Right atrium auricular region (tissue), 2 donors: ENCODE measurements around the gene BEGAIN. TPM values are rescaled to one million over a fixed set of nuclear protein-coding genes. Genes with fewer than 3 reads are reported as not detected.
A peak's percentile ranks its signal among the peaks of the same experiment; 100 is the strongest.

Experiments
- DNase-seq: peaks from one replicate; pipeline ENCODE4 v3.0.0-alpha.2; 2019; ENCODE audit warnings: low spot score
- H3K27ac ChIP-seq, 2 donors: fragments of 200-600 bp; sonication (generic); 1 replicate in 1 of 2; 2 replicates in 1 of 2; pipeline ENCODE4 v1.5.1; 2016 to 2019
- H3K27me3 ChIP-seq, 2 donors: fragments of 200-600 bp; sonication (generic); one replicate each; pipeline versions ENCODE4 v1.5.1 to v1.6.0; 2017 to 2019
- H3K36me3 ChIP-seq: fragments of 200-600 bp; sonication (generic); one replicate; pipeline ENCODE4 v1.5.1; 2016
- H3K4me1 ChIP-seq, 2 donors: fragments of 200-600 bp; sonication (generic); one replicate each; pipeline versions ENCODE4 v1.5.1 to v1.6.0; 2017 to 2019
- H3K4me3 ChIP-seq, 2 donors: fragments of 200-600 bp; sonication (generic); 1 replicate in 1 of 2; 2 replicates in 1 of 2; pipeline ENCODE4 v1.5.1; 2017 to 2019; ENCODE audit warnings: mild to moderate bottlenecking in 1 of 2, moderate library complexity in 1 of 2
- H3K9me3 ChIP-seq, 2 donors: fragments of 200-600 bp; sonication (generic); one replicate each; pipeline ENCODE4 v1.5.1; 2019
- total RNA-seq, 2 donors: library from RNA; depleted of rRNA; stranded (reverse); fragments of >200 nt; gene quantifications; one replicate each; pipeline ENCODE4 v1.1.0, GENCODE V29; 2016
- TF ChIP-seq, protein P1 (sequence below), 2 donors: fragments of 200-600 bp; sonication (generic); IDR thresholded peaks; one replicate each; pipeline ENCODE4 v1.5.1; 2019; ENCODE audit warnings: antibody characterized with exemption in 2 of 2

Gene BEGAIN
- total RNA-seq, 2 donors from 2014 or later = 0.93 to 5.7 TPM

GRCh38 chr14:100586153-100586402 is 1.1 kb downstream of the BEGAIN start:
- Histone ChIP-seq H3K9me3 (no peaks in the 10 kb centered on the region), H3K4me3 (peak overlapping the region in 1 of 2 donors; percentile 49), H3K27me3 (no peaks in the 10 kb centered on the region), H3K4me1 (peaks cover 0 to 17% of the 10 kb centered on the region in 2 donors), H3K36me3 (no peaks in the 10 kb centered on the region), H3K27ac (no peak overlapping the region)
- TF ChIP-seq, protein P1, sequence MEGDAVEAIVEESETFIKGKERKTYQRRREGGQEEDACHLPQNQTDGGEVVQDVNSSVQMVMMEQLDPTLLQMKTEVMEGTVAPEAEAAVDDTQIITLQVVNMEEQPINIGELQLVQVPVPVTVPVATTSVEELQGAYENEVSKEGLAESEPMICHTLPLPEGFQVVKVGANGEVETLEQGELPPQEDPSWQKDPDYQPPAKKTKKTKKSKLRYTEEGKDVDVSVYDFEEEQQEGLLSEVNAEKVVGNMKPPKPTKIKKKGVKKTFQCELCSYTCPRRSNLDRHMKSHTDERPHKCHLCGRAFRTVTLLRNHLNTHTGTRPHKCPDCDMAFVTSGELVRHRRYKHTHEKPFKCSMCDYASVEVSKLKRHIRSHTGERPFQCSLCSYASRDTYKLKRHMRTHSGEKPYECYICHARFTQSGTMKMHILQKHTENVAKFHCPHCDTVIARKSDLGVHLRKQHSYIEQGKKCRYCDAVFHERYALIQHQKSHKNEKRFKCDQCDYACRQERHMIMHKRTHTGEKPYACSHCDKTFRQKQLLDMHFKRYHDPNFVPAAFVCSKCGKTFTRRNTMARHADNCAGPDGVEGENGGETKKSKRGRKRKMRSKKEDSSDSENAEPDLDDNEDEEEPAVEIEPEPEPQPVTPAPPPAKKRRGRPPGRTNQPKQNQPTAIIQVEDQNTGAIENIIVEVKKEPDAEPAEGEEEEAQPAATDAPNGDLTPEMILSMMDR (IDR thresholded peaks at IDR 0.05) = no peak
- DNase-seq = no peak

GRCh38 chr14:100585448-100586152 is 1.6 kb downstream of the BEGAIN start:
- TF ChIP-seq, protein P1 (IDR thresholded peaks at IDR 0.05) = no peak
- Histone ChIP-seq H3K36me3 (no peaks in the 10 kb centered on the region), H3K27ac (no peak overlapping the region), H3K4me1 (peaks cover 0 to 17% of the 10 kb centered on the region in 2 donors), H3K4me3 (no peak overlapping the region), H3K9me3 (no peaks in the 10 kb centered on the region), H3K27me3 (no peaks in the 10 kb centered on the region)
- DNase-seq = no peak

- peaks cover 0 to 17% of the 10 kb centered on the region in 2 donors for H3K4me1 ChIP-seq
- no peaks in the 10 kb centered on the region for H3K9me3 ChIP-seq
- H3K36me3 ChIP-seq = no peaks in the 10 kb centered on the region
- no peak overlapping the region for H3K4me3 ChIP-seq
- no peaks in the 10 kb centered on the region for H3K27me3 ChIP-seq
- TF ChIP-seq, protein P1 (IDR thresholded peaks at IDR 0.05) = no peak
- DNase-seq = no peak
- H3K27ac ChIP-seq = no peak overlapping the region
Measured at GRCh38 chr14:100584056-100585031, 2.9 kb downstream of the BEGAIN start.

DNA sequence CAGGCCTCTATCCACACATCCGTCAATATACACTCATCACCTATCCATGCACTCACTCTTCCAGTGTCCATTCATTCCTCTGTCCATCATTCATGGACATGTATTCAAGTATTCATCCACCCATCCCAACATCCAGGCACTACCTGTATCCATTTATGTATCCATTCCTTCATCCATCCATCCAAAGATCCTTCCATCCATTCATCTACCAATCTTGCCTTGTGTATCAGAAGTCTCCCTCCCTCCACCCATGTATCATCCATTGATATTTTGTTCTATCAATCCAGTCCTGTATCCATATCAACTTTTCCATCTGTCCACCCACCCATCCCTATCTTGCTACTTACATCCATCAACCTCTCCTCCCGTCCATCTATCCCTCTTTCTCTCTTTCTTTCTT is 4.0 kb downstream of the BEGAIN start:
- no peak for DNase-seq
- TF ChIP-seq, protein P1 (IDR thresholded peaks at IDR 0.05) = no peak
- Histone ChIP-seq H3K36me3 (no peaks in the 10 kb centered on the region), H3K9me3 (no peaks in the 10 kb centered on the region), H3K27ac (no peak overlapping the region), H3K4me3 (no peak overlapping the region), H3K4me1 (peaks cover 0 to 16% of the 10 kb centered on the region in 2 donors), H3K27me3 (no peaks in the 10 kb centered on the region)

DNA sequence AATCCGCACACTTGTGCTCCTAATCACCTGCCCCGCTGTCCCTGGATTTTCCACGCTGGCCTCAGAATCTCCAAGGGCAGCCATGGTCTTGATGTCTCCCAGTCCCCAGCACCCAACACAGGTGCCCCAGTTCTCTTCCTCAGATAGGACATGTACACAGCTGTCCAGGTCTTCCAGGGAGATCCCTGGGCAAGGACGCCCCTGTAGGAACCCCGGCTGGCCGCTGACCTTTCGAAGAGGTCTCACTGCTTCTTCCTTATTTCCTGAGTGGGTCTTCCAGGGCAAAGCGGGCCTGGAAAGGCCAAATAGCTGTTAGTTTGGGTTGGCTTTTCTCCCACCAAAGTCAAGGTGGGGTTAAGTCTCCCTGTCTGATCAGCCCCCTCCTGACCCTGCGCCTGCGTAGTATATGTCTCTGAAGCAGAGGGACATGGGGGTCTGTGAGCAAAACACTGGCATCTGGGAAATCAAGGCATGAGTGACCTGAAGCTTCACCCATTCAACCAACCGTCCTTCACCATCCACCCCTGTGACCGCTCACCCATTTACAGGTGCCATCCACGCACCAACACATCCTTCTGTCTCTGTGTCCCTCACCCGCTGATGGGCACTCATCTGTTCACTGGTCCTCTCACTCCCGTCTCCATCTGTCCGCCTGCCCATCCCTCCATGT is 4.6 kb downstream of the BEGAIN start:
- Histone ChIP-seq H3K27me3 (no peaks in the 10 kb centered on the region), H3K9me3 (no peaks in the 10 kb centered on the region), H3K36me3 (no peaks in the 10 kb centered on the region), H3K4me1 (peaks cover 0 to 10% of the 10 kb centered on the region in 2 donors), H3K27ac (no peak overlapping the region), H3K4me3 (no peak overlapping the region)
- DNase-seq = no peak
- TF ChIP-seq, protein P1 (IDR thresholded peaks at IDR 0.05) = no peak
